HG03354 (cell line): ENCODE data around the gene MED26.
"Not testable (repeated sequence)": the region's sequence is repeated elsewhere in the genome, so short reads cannot be mapped to it uniquely, and the experiment has no call there.

Source experiments
- ATAC-seq: cut with Tn5 transposase; IDR thresholded peaks from one replicate; pipeline ENCODE4 v1.9.1; 2021; ENCODE audit warnings: mild to moderate bottlenecking; ENCODE audit not compliant: unreplicated experiment, poor library complexity, severe bottlenecking

MED26 gene

GRCh38 chr19:16628183-16628983 lies at the start of gene MED26:
Gene MED26, minus strand, starts transcription at chr19:16628204. Its CDS starts 261 bp downstream, at chr19:16627943.
- ATAC-seq = peak; percentile 85

GRCh38 chr19:16677055-16677454 lies 49.1 kb upstream of the MED26 start:
- ATAC-seq = no peak

GRCh38 chr19:16676101-16676798 lies 48.2 kb upstream of the MED26 start:
- ATAC-seq = no peak

GRCh38 chr19:16673839-16674238 lies 45.8 kb upstream of the MED26 start:
- not testable (repeated sequence) for ATAC-seq

GRCh38 chr19:16673231-16673630 lies 45.2 kb upstream of the MED26 start:
- ATAC-seq = no peak

GRCh38 chr19:16671652-16672274 lies 43.8 kb upstream of the MED26 start:
- ATAC-seq = no peak

GRCh38 chr19:16670291-16670690 lies 42.3 kb upstream of the MED26 start:
- ATAC-seq = no peak

GRCh38 chr19:16668702-16669101 lies 40.7 kb upstream of the MED26 start:
- not testable (repeated sequence) for ATAC-seq

- no peak for ATAC-seq
These were observed 40.2 kb upstream of the MED26 start for GRCh38 chr19:16668176-16668575.

GRCh38 chr19:16661480-16662034 lies 33.6 kb upstream of the MED26 start:
- ATAC-seq = no peak

- no peak for ATAC-seq
These were observed 32.9 kb upstream of the MED26 start, which contains the start of gene TMEM38A for GRCh38 chr19:16660763-16661479. Gene TMEM38A, plus strand, starts transcription at chr19:16661139. Its CDS starts 79 bp downstream, at chr19:16661218.

GRCh38 chr19:16659832-16660708 lies 32.1 kb upstream of the MED26 start, which contains the start of gene SMIM7:
Gene SMIM7, minus strand, starts transcription at chr19:16660144. Its CDS starts 34 bp downstream, at chr19:16660110.
- ATAC-seq = peak; percentile 91

- no peak for ATAC-seq
These were observed 31.4 kb upstream of the MED26 start for GRCh38 chr19:16659464-16659831.

- ATAC-seq = no peak
These were observed 29.4 kb upstream of the MED26 start for GRCh38 chr19:16657384-16657783.

- ATAC-seq = no peak
These were observed 27.7 kb upstream of the MED26 start for GRCh38 chr19:16655727-16656126.

GRCh38 chr19:16654627-16655026 lies 26.6 kb upstream of the MED26 start:
- ATAC-seq = no peak

- ATAC-seq = no peak
These were observed 26.1 kb upstream of the MED26 start for GRCh38 chr19:16654140-16654539.

- ATAC-seq = no peak
These were observed 24.9 kb upstream of the MED26 start for GRCh38 chr19:16652854-16653253.
